Panc1 (cell line): Measurements from ENCODE around the gene GABRD. TPM values are rescaled to one million over a fixed set of nuclear protein-coding genes. Genes with fewer than 3 reads are reported as not detected.

ENCODE experiments used
- ATAC-seq: fragments of 200-7000 bp; cut with Tn5 transposase; 2 replicates; pipeline ENCODE4 v1.9.1; 2020; ENCODE audit warnings: mild to moderate bottlenecking, moderate library complexity
- BruUV-seq: library from RNA; stranded (reverse); fragments of 400-500 nt; replicated peaks from 2 replicates; lab custom pipeline; 2021; lab: Mats Ljungman, UMichigan
- CTCF ChIA-PET: fragments of 300-600 bp; sonication (Branson Sonifier 250); formaldehyde crosslinking; loops from one replicate; lab custom pipeline; 2022; ENCODE audit warnings: antibody characterized with exemption; lab: Charles Lee
- POLR2A ChIA-PET: fragments of 300-600 bp; sonication (Branson Sonifier 250); formaldehyde crosslinking; loops from one replicate; lab custom pipeline; 2022; ENCODE audit warnings: antibody characterized with exemption; lab: Charles Lee
- DNase-seq: peaks from one replicate; pipeline ENCODE4 v3.0.0-alpha.2; 2010; ENCODE audit warnings: low read depth, low spot score
- H3K27ac ChIP-seq: 2 replicates; pipeline ENCODE4 v1.5.1; 2011; ENCODE audit warnings: mild to moderate bottlenecking, low read length, inconsistent platforms
- H3K27me3 ChIP-seq: fragments of 200-500 bp; sonication (Bioruptor generic); 2 replicates; pipeline ENCODE4 v1.6.0; 2014; ENCODE audit warnings: low read length, inconsistent platforms; ENCODE audit not compliant: control insufficient read depth, insufficient read depth
- H3K36me3 ChIP-seq: fragments of 200-500 bp; sonication (Bioruptor generic); 2 replicates; pipeline ENCODE4 v1.5.1; 2014; ENCODE audit warnings: inconsistent platforms, mild to moderate bottlenecking, low read length, moderate library complexity; ENCODE audit not compliant: control insufficient read depth, insufficient read depth
- H3K4me1 ChIP-seq: 2 replicates; pipeline ENCODE4 v1.5.1; 2011; ENCODE audit warnings: inconsistent platforms, mild to moderate bottlenecking, low read length, moderate library complexity; ENCODE audit not compliant: control insufficient read depth, insufficient read depth
- H3K4me3 ChIP-seq, 2 experiments: 2 replicates each; pipeline ENCODE4 v1.5.1; 2011 to 2012; ENCODE audit warnings: low read depth in 2 of 2, low read length in 2 of 2, mild to moderate bottlenecking in 2 of 2, inconsistent platforms in 1 of 2, moderate library complexity in 1 of 2
- H3K9me3 ChIP-seq: fragments of 200-500 bp; sonication (Bioruptor generic); 2 replicates; pipeline ENCODE4 v1.5.1; 2014; ENCODE audit warnings: low read depth, mild to moderate bottlenecking, inconsistent platforms, low read length, moderate library complexity; ENCODE audit not compliant: control insufficient read depth, insufficient read depth
- POLR2AphosphoS5 ChIP-seq: IDR thresholded peaks from 2 replicates; pipeline ENCODE4 v1.6.1; 2012; ENCODE audit warnings: mild to moderate bottlenecking, low read depth, low read length, moderate library complexity
- REST ChIP-seq, 2 experiments: IDR thresholded peaks; 2 replicates each; pipeline ENCODE4 v1.6.1; 2011 to 2012; ENCODE audit warnings: low read depth in 2 of 2, control low read depth in 1 of 2, low read length in 1 of 2, mild to moderate bottlenecking in 1 of 2, moderate library complexity in 1 of 2; ENCODE audit not compliant: insufficient read depth in 1 of 2
- SIN3A ChIP-seq: IDR thresholded peaks from 2 replicates; pipeline ENCODE4 v1.6.1; 2012; ENCODE audit warnings: low read depth, mild to moderate bottlenecking, low read length, moderate library complexity, borderline replicate concordance; ENCODE audit not compliant: insufficient read depth
- TCF7L2 ChIP-seq: IDR thresholded peaks from 2 replicates; pipeline ENCODE4 v1.6.1; 2011; ENCODE audit warnings: mild to moderate bottlenecking, low read depth, low read length, inconsistent platforms
- in situ Hi-C: cut with HindIII; loops from 2 replicates; pipeline ENCODE4 v1.10.0; 2016; ENCODE audit warnings: low sequenced_read_pairs, low pct_unique_long_range_greater_than_20kb
- intact Hi-C: fragments of 100-400 bp; cut with micrococcal nuclease; formaldehyde crosslinking; loops from one replicate; pipeline ENCODE4 v1.10.0; 2022; ENCODE audit not compliant: unreplicated experiment
- total RNA-seq: library from RNA; stranded (reverse); gene quantifications from one replicate; pipeline ENCODE4 v1.2.1, GENCODE V29; 2021; ENCODE audit not compliant: unreplicated experiment
- TF ChIP-seq, protein P1 (sequence below): fragments of 450-650 bp; IDR thresholded peaks from 2 replicates; pipeline ENCODE4 v1.5.1; 2017; ENCODE audit warnings: mild to moderate bottlenecking

GABRD gene
- total RNA-seq, 1 experiment from 2014 or later, result 3.0 TPM

- BruUV-seq, result no TSS peak
- ChIA-PET POLR2A (interaction anchor here (0.7 kb wide), 2 partner anchors 53 to 531 kb away, joined by 3 to 10 read pairs; no protein-coding TSS in a partner anchor), CTCF (no interaction called here)
Measured at GRCh38 chr1:1996207-1996651, 22.9 kb upstream of the GABRD start.

GRCh38 chr1:1997576-1997975, 21.6 kb upstream of the GABRD start:
- Histone ChIP-seq H3K36me3 (no peaks in the 10 kb centered on the region), H3K27ac (no peak overlapping the region), H3K27me3 (no peaks in the 10 kb centered on the region), H3K4me3 (no peak overlapping the region), H3K4me1 (no peaks in the 10 kb centered on the region), H3K9me3 (no peaks in the 10 kb centered on the region)
- DNase-seq, result no peak
- TF ChIP-seq TCF7L2, result no peak
- TF ChIP-seq, protein P1, sequence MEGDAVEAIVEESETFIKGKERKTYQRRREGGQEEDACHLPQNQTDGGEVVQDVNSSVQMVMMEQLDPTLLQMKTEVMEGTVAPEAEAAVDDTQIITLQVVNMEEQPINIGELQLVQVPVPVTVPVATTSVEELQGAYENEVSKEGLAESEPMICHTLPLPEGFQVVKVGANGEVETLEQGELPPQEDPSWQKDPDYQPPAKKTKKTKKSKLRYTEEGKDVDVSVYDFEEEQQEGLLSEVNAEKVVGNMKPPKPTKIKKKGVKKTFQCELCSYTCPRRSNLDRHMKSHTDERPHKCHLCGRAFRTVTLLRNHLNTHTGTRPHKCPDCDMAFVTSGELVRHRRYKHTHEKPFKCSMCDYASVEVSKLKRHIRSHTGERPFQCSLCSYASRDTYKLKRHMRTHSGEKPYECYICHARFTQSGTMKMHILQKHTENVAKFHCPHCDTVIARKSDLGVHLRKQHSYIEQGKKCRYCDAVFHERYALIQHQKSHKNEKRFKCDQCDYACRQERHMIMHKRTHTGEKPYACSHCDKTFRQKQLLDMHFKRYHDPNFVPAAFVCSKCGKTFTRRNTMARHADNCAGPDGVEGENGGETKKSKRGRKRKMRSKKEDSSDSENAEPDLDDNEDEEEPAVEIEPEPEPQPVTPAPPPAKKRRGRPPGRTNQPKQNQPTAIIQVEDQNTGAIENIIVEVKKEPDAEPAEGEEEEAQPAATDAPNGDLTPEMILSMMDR, result no peak
- CTCF ChIA-PET, result no interaction called here
- ATAC-seq, result no peak
- in situ Hi-C loops, result loop anchor here (10.0 kb wide), 2 partner anchors 63 to 173 kb away; no protein-coding TSS in a partner anchor
- BruUV-seq, result no TSS peak
- intact Hi-C loops, result no loop called here
- POLR2A ChIA-PET, result no interaction called here

More at GRCh38 chr1:1996207-1996651, 22.9 kb upstream of the GABRD start:
- ATAC-seq (no peak), DNase-seq (no peak)
- in situ Hi-C loops, result loop anchor here (10.0 kb wide), 2 partner anchors 61 to 171 kb away; no protein-coding TSS in a partner anchor
- no peaks in the 10 kb centered on the region for H3K9me3 ChIP-seq
- no peaks in the 10 kb centered on the region for H3K27me3 ChIP-seq
- TF ChIP-seq TCF7L2, result no peak
- TF ChIP-seq, protein P1, result no peak
- TF ChIP-seq POLR2AphosphoS5, result no peak
- no peak for TF ChIP-seq SIN3A
- TF ChIP-seq REST (IDR thresholded peaks at IDR 0.05; ENCODE audit: insufficient read depth in 1 of 2, low read depth in 2 of 2, low read length in 1 of 2), result no peak
- H3K27ac ChIP-seq, result no peak overlapping the region
- no peaks in the 10 kb centered on the region for H3K4me1 ChIP-seq
- intact Hi-C loops, result no loop called here
- no peaks in the 10 kb centered on the region for H3K36me3 ChIP-seq
- no peak overlapping the region for H3K4me3 ChIP-seq
